GM12865 (cell line): ENCODE results near the gene LAMA1.

ENCODE experiments used
- DNase-seq: peaks from one replicate; pipeline ENCODE4 v3.0.0; 2010; ENCODE audit warnings: low read depth
- H3K4me3 ChIP-seq: 2 replicates; pipeline ENCODE4 v1.5.1; 2011; ENCODE audit warnings: mild to moderate bottlenecking, low read depth, low read length, control low read depth
- CTCF ChIP-seq: IDR thresholded peaks from 2 replicates; pipeline ENCODE4 v1.5.1; 2011; ENCODE audit warnings: low read length, control low read depth, low read depth, inconsistent platforms; ENCODE audit not compliant: insufficient read depth; ENCODE audit errors: missing control alignments

LAMA1 gene

GRCh38 chr18:6955304-6955703 is 162.3 kb downstream of the LAMA1 start:
- H3K4me3 ChIP-seq, result no peak overlapping the region
- no peak for TF ChIP-seq CTCF
- DNase-seq, result no peak

- no peak overlapping the region for H3K4me3 ChIP-seq
- no peak for TF ChIP-seq CTCF
- no peak for DNase-seq
Measured at GRCh38 chr18:6954501-6954900, 163.1 kb downstream of the LAMA1 start.

- H3K4me3 ChIP-seq, result no peak overlapping the region
- TF ChIP-seq CTCF, result no peak
- DNase-seq, result no peak
Measured at GRCh38 chr18:6951336-6952090, 166.1 kb downstream of the LAMA1 start.

GRCh38 chr18:6950641-6951040 is 167.0 kb downstream of the LAMA1 start:
- DNase-seq, result no peak
- no peak overlapping the region for H3K4me3 ChIP-seq
- no peak for TF ChIP-seq CTCF

- DNase-seq, result no peak
- no peak overlapping the region for H3K4me3 ChIP-seq
- TF ChIP-seq CTCF, result no peak
Measured at GRCh38 chr18:6949800-6950586, 167.6 kb downstream of the LAMA1 start.

- H3K4me3 ChIP-seq, result no peak overlapping the region
- no peak for TF ChIP-seq CTCF
- DNase-seq, result no peak
Measured at GRCh38 chr18:6948281-6949055, 169.1 kb downstream of the LAMA1 start.
